ENCODE data around the gene ZNF827. TPM values are rescaled to one million over a fixed set of nuclear protein-coding genes. Genes with fewer than 3 reads are reported as not detected.

The ZNF827 gene
- polyA plus RNA-seq, 1 donor (not counting 4 experiments of a cell fraction or from before 2014, with no cell fraction given), result 4.7 TPM

DNA sequence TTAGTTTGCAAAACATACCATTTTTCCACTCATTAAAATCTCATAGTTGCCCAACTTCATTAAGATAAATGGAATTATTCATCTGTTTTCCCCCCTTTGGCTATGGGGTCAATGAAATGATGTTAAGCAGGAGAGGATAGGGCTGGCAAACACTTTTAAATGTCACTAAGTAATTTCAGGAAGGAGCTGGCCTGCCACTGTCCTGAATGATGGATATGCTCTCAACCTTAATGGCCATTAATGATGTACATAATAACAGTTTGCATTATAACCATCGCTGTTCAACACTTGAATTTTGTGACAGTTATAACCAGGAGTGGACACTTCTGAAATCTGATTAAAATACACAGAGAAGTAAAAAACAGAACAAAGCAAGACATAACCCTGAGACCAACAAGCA, 181.4 kb downstream of the ZNF827 start:
- no peak overlapping the region for H3K4me3 ChIP-seq (ENCODE audit: control insufficient read depth in 2 of 3, extremely low read depth in 1 of 3, insufficient read depth in 2 of 3, low read depth in 1 of 3, low read length in 3 of 3)
- no peaks in the 10 kb centered on the region for H3K9me1 ChIP-seq (ENCODE audit: control insufficient read depth, extremely low read depth, insufficient read depth, low read length)
- no peaks in the 10 kb centered on the region for H3K79me2 ChIP-seq (ENCODE audit: control insufficient read depth, insufficient read depth, low read length)
- no peaks in the 10 kb centered on the region for H3K4me1 ChIP-seq (ENCODE audit: control insufficient read depth, extremely low read depth, insufficient read depth, low read length)
- H4K20me1 ChIP-seq (ENCODE audit: control insufficient read depth, extremely low read depth, insufficient read depth, low read length), result no peaks in the 10 kb centered on the region
- TF ChIP-seq, protein P1, sequence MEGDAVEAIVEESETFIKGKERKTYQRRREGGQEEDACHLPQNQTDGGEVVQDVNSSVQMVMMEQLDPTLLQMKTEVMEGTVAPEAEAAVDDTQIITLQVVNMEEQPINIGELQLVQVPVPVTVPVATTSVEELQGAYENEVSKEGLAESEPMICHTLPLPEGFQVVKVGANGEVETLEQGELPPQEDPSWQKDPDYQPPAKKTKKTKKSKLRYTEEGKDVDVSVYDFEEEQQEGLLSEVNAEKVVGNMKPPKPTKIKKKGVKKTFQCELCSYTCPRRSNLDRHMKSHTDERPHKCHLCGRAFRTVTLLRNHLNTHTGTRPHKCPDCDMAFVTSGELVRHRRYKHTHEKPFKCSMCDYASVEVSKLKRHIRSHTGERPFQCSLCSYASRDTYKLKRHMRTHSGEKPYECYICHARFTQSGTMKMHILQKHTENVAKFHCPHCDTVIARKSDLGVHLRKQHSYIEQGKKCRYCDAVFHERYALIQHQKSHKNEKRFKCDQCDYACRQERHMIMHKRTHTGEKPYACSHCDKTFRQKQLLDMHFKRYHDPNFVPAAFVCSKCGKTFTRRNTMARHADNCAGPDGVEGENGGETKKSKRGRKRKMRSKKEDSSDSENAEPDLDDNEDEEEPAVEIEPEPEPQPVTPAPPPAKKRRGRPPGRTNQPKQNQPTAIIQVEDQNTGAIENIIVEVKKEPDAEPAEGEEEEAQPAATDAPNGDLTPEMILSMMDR (optimal IDR thresholded peaks at IDR 0.05 in 1 of 3, IDR thresholded peaks at IDR 0.05 in 1 of 3, conservative IDR thresholded peaks at IDR 0.05 in 1 of 3; ENCODE audit: extremely low read depth in 1 of 3, insufficient read depth in 2 of 3, low read length in 3 of 3), result no peak
- TF ChIP-seq EZH2 (IDR thresholded peaks at IDR 0.05; ENCODE audit: low read length), result no peak
- FAIRE-seq (no peak), DNase-seq (ENCODE audit: low read depth, low spot score) (no peak)
- no peak overlapping the region for H3K27ac ChIP-seq (ENCODE audit: control insufficient read depth, insufficient read depth, low read length)
- H3K4me2 ChIP-seq (ENCODE audit: control insufficient read depth, extremely low read depth, insufficient read depth, low read depth, low read length), result no peak overlapping the region
- H2AFZ ChIP-seq (ENCODE audit: control insufficient read depth, low read length), result no peak overlapping the region
- dilution Hi-C loops (cut with MboI; ENCODE audit: extremely low pct_ligation_motif_present, low sequenced_read_pairs), result no loop called here
- H3K36me3 ChIP-seq (ENCODE audit: control insufficient read depth in 2 of 2, extremely low read depth in 1 of 2, insufficient read depth in 2 of 2, low read length in 2 of 2), result peaks cover 2 to 8% of the 10 kb centered on the region in 2 experiments
- H3K9ac ChIP-seq (ENCODE audit: control insufficient read depth, extremely low read depth, insufficient read depth, low read length), result no peak overlapping the region
- H3K9me3 ChIP-seq (ENCODE audit: control insufficient read depth, low read depth, low read length), result no peaks in the 10 kb centered on the region
- H3K27me3 ChIP-seq (ENCODE audit: control insufficient read depth, extremely low read depth, insufficient read depth, low read length), result no peaks in the 10 kb centered on the region

DNA sequence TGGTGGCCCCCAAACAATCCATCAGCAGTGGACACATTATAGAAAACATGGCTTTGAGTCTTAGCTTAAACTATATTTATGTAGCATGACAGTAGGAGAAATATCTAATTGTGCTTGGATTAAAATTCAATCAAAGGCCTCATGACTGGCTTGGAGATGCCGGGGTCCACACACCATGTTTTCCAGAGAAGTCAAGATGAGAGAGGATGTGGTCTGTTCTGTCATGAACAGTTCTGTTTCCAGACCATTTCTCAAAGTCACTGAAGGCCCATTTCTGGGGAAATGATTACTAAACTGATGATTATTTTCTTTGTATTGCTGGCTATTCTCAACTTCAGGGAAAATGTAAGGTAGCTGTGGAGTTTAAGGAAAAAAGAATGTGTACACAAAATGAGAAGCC, 182.4 kb downstream of the ZNF827 start:
- Histone ChIP-seq H3K9ac (ENCODE audit: control insufficient read depth, extremely low read depth, insufficient read depth, low read length) (no peak overlapping the region), H3K9me3 (ENCODE audit: control insufficient read depth, low read depth, low read length) (no peaks in the 10 kb centered on the region), H2AFZ (ENCODE audit: control insufficient read depth, low read length) (no peak overlapping the region), H3K79me2 (ENCODE audit: control insufficient read depth, insufficient read depth, low read length) (no peaks in the 10 kb centered on the region), H3K4me1 (ENCODE audit: control insufficient read depth, extremely low read depth, insufficient read depth, low read length) (no peaks in the 10 kb centered on the region), H4K20me1 (ENCODE audit: control insufficient read depth, extremely low read depth, insufficient read depth, low read length) (no peaks in the 10 kb centered on the region), H3K27me3 (ENCODE audit: control insufficient read depth, extremely low read depth, insufficient read depth, low read length) (no peaks in the 10 kb centered on the region), H3K27ac (ENCODE audit: control insufficient read depth, insufficient read depth, low read length) (no peak overlapping the region), H3K9me1 (ENCODE audit: control insufficient read depth, extremely low read depth, insufficient read depth, low read length) (no peaks in the 10 kb centered on the region), H3K4me3 (ENCODE audit: control insufficient read depth in 2 of 3, extremely low read depth in 1 of 3, insufficient read depth in 2 of 3, low read depth in 1 of 3, low read length in 3 of 3) (no peak overlapping the region), H3K36me3 (ENCODE audit: control insufficient read depth in 2 of 2, extremely low read depth in 1 of 2, insufficient read depth in 2 of 2, low read length in 2 of 2) (peaks cover 2 to 8% of the 10 kb centered on the region in 2 experiments), H3K4me2 (ENCODE audit: control insufficient read depth, extremely low read depth, insufficient read depth, low read depth, low read length) (no peak overlapping the region)
- TF ChIP-seq EZH2 (IDR thresholded peaks at IDR 0.05; ENCODE audit: low read length), result no peak
- TF ChIP-seq, protein P1 (optimal IDR thresholded peaks at IDR 0.05 in 1 of 3, IDR thresholded peaks at IDR 0.05 in 1 of 3, conservative IDR thresholded peaks at IDR 0.05 in 1 of 3; ENCODE audit: extremely low read depth in 1 of 3, insufficient read depth in 2 of 3, low read length in 3 of 3), result no peak
- FAIRE-seq (no peak), DNase-seq (ENCODE audit: low read depth, low spot score) (no peak)
- dilution Hi-C loops (cut with MboI; ENCODE audit: extremely low pct_ligation_motif_present, low sequenced_read_pairs), result no loop called here
